ENCODE data around the gene SUN5.
A peak's percentile ranks its signal among the peaks of the same experiment; 100 is the strongest.
"Not testable (repeated sequence)": the region's sequence is repeated elsewhere in the genome, so short reads cannot be mapped to it uniquely, and the experiment has no call there.

The SUN5 gene

DNA sequence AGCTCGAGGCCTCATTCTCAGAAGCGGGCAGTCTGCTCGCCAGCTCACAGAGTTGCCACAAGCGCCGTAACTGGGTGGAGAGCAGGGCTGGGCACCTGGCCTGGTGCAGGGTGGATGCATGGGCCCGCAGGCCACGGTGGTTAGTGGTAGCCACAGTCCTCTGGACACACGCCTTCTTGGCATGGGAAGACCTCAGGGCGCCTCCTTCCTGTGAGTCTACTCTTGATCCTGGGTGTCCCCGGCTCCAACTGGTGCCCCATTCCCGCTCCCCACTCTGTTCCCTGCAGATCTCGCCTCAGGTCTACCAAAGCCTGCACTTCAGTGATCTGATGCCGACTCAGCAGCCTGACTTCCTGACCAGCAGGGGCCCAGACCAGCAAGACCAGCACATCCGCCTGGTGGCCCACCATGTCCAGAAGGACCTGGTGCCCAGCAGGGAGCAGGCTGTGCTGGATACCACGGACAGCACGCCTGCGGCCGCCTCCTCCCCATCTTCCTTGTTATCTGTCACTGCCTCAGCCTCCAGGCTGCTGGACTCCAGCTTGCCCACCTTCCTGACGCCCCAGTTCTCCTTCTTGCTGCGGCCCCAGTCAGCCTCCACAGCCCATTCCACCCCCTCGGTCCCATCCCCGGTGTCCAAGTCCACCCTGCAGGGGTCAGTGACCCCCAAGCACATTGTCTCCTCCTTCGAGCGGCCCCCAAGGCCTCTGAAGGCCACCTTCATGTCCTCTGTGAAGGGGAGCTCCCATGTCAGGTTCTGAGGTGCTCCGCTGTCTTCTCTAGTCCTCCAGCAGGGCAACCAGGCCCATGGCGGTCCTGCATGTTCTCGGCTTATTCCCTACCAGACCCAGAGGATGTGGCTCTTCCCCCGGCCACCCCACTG is 43.1 kb downstream of the SUN5 start:
- no peak for DNase-seq

DNA sequence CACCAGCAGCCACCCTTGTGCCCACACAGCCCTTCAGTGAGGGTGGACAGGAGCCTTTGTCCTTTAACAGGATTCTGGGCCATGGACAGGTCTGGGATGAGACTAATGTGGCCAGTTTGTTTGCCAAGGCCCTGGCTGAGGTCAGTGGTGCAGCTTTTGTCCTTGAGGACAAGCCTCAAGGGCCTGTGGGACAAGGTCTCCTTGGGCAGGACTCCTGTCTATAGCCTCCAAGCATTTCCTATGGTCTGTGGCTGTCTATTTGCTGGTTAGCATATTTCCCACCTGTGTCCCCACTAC is 44.1 kb downstream of the SUN5 start:
- no peak for DNase-seq

DNA sequence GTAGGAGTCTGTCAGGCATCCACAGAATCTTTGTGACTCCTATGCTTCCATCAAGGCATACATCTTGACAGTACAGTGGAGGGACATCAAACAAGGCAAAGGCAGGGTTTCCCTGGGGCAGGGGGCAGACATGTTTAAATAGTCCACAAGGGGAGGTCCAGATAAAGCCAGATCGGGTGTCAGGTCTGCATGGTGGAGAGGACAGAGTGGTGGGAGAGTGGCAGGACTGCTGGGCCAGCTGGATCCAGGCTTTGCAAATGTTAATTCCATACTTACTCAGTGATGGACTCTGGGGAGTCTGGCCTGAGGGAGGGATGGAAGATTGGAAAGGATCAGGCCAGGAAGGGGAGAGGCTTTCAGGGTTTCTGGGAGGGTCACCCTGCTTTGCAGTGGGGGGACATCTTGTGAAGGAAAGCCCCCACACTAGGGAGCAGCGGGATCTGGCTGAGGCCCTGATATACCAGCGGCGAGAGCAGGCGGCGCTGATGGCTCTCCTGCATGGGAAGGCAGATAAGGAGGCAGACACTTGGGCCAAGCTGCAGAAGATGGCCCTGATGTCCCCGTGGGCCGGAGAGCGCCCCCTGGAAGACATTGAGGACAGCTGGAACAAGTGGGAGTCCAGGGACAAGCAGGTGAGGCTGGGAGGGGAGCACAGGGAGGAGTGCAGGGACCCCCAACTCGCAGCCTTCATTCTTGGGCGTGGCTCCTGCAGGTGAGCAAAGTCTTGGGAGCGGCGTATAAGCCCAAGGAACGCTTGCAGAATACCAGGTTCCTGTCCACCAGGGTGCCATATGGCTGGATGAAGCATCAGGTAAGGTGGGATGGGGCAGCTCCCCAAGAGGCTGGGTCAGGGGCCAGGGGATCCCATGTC is 44.6 kb downstream of the SUN5 start:
- DNase-seq: no peak

DNA sequence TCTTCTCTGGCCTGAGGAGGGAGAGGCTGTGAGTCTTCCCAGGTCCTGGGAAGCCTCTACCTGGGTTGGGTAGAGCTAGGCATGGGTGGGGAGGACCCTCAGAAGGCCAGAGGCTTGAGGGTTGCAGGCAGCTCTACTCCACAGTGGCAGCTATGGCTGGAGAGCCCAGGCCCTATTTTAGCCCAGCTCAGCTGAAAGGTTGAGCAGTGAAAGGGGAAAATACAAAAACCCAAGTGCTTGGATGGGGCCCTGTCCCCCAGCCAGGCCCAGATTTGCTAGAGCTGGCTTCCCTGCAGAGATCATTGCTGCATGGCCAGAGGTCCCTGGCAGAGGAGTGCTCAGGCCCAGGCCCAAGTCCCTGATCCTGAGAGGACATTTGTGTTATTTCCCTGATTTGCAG is 45.7 kb downstream of the SUN5 start:
- no peak for DNase-seq

DNA sequence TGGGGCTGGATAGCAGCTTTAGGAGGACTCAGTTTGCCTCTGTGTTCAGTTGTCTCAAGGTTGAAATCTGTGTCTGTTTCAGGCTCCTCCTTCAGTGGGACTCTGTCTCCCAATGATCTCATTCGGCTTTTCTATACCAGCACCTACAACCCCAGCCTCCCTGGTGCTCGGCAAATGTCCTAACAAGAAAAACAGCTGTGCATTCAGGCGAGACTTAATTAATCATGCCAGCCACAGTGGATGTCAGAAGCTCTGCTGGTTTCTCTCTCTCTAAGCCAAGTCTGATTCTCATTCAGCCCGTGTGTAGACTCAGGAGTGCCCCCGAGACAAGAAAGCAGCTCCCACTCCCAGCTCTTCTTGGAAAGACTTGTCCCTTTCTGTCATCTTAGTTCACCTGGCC is 46.8 kb downstream of the SUN5 start:
- no peak for DNase-seq

DNA sequence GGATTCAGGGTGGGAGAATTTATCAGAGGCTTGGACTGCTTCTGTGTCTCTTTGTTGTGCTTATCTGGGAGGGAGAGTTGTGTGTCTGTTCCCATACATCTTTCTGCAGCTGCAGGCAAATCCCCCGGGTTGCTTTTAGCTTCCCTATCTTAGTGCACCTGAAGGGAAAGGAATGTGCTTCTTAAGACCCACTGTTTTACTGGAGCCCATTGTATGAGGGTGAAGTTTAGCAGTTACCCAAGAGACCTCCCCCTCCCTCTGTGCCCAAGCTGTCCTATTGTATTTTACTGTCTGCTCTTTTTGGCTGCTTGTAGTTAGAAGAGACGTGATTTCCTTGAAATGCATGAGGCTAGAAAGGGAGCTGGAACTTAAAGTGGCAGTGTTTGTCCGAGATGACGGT is 53.7 kb downstream of the SUN5 start:
- not testable (repeated sequence) for DNase-seq

DNA sequence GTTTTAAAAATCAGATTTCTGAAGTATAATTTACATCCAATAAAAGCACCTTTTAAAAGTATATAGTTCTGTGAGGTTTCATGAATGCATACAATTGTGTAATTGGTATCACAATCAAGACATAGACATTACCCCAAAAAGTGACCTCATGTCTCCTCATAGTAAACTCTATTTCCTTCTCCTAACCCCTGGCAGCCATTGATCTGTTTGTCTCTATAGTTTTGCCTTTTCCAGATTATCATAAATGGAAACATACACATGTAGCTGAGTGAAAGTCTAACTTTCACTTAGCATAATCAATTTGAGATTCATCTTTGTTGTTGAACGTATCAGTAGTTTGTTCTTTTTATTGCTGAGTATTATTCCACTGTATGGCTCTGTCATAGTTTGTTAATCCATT is 57.6 kb downstream of the SUN5 start:
- DNase-seq: no peak

DNA sequence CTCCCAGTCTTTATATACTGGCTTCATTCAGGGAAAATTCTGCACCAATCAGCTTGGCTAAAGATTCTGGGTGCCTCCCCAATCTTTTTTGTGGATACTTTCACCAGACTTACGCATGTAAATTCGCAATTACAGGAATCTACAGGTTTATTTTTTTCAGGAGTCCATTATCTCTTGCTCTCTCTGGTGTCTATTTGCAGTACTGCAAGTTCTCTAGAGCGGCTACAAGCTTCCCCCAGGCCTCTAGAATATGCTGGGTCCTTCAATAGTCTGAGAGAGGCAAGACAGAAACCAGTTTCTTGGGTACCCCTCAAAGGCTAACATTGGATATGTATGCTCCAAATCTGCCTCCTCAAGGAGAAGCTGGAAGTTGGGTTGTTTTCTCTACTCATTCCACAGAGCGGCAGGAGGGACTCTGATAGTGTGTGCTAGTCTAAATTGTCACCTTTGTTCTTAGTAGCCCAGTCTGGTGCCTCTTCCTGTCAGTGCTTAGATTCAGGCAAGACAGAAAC is 58.5 kb downstream of the SUN5 start:
- peak; percentile 25 for DNase-seq

DNA sequence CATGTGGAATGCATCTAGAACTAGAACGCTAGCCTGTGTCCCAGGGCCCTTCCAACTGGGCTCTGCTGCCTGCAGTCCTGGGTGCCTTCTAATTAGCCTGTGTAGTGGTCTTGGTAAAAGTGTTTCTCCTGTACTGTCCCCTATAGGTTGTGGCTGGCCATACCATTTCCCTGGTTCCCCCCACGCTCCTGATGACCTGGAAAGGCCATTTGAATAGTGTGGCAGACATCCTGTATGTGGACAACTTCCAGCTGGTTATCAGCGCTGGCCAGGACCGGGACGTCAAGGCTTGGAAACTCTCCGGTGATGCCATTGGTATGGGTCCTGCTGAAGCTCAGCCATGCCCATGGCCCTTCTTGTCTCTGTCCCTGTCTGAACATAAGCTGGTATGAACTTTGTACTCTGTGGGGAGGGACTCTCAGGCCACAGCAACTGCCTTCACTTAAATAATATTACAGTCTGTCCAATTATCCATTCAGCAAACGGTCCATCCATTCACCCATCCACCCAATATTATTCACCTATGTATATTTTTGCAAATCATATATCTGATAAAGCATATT is 60.7 kb downstream of the SUN5 start:
- no peak for DNase-seq

DNA sequence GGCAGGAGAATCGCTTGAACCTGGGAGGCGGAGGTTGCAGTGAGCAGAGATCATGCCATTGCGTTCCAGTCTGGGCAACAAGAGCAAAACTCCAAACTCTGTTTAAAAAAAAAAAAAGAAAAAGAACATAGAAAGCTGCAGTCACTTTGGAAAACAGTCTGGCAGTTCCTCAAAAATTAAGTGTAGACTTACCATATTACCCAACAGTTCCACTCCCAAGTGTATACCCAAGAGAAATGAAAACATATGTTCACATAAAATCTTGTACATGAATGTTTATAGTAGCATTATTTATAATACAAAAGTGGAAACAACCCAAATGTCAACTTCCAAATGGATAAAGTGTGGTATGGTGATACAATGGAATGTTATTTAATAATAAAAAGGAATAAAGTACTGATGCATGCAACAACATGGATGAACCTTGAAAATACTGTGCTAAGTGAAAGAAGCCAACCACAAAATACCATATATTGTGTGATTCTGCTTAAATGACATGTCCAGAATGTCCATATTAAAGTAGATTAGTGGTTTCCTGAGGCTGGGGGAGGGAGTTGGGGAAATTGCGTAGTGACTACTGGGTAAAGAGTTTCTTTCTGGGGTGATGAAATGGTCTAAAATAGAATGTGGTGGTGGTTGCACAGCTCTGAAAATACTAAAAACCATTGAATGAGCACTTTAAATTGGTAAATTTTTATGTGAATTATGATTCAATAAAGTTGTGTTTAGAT is 62.9 kb downstream of the SUN5 start:
- no peak for DNase-seq

DNA sequence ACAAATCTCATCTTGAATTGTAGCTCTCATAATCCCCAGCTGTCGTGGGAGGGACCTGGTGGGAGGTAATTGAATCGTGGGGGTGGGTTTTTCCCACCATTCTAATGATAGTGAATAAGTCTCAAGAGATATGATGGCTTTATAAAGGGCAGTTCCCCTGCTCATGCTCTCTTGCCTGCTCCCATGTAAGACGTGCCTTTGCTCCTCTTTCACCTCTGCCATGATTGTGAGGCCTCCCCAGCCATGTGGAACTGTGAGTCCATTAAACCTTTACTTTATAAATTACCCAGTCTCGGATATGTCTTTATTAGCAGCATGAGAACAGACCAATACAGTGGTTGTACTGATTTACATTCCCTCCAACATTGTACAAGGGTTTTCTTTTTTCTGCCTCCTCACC is 69.7 kb downstream of the SUN5 start:
- DNase-seq: no peak
